ENCODE data around the gene ALK. TPM values are rescaled to one million over a fixed set of nuclear protein-coding genes. Genes with fewer than 3 reads are reported as not detected.
A peak's percentile ranks its signal among the peaks of the same experiment; 100 is the strongest.

The ALK gene
- polyA plus RNA-seq, 1 of the 3 experiments (the other 2 are of a cell fraction): 0.30 TPM

DNA sequence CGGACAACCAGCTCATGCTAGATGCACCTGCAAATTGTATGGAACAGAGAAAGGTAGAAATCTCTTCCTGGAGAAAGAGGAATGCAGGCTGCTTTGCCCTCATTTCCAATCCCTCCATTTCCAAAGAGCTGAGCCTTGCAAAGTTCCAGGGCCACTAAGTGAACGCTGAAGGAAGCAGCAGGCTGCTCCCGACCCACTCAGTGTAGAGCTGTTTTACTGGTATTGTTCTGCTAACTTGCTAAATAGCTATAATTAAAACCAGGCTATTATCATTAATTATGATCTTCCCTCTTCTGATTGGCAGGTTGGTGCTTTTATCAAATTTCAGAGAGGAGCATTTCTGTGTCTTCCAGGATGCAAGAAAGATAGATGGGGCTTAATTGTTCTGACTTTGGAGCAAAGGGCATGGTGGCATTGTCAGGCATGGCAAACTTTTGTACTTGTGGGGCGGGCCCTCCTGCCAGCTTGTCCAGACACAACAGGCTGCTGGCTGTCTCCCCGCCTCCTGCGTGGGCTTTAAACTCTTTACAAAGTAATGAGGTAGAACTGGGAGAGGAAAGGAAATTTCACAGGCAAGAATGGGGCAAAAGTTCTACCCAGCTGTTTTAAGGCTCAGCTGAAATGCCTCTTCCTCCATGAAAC lies 40.2 kb downstream of the ALK start:
- 26% methylated on average over 6 of the region's 6 CpGs for WGBS (ENCODE audit: low lambda C conversion rate)
- Histone ChIP-seq H3K4me3 (ENCODE audit: low read depth in 2 of 2, low read length in 1 of 2) (no peak overlapping the region), H2AFZ (ENCODE audit: low read depth) (no peak overlapping the region), H3K9me3 (no peaks in the 10 kb centered on the region), H3K36me3 (replicated peaks in 1 of 2; ENCODE audit: control insufficient read depth in 1 of 2, insufficient read depth in 2 of 2, low read length in 1 of 2) (peaks cover 0 to 5% of the 10 kb centered on the region in 2 experiments), H3K9me2 (no peaks in the 10 kb centered on the region), H3K4me2 (no peak overlapping the region), H3K4me1 (ENCODE audit: control insufficient read depth in 1 of 2, insufficient read depth in 2 of 2, low read depth in 1 of 2, low read length in 1 of 2) (peaks cover 0 to 36% of the 10 kb centered on the region in 2 experiments; a peak in 2 of 4 replicates), H4K20me1 (ENCODE audit: insufficient read depth) (peaks cover 2% of the 10 kb centered on the region; the same call in 1 of the 2 replicates), H3K27ac (ENCODE audit: low read depth in 2 of 2, low read length in 1 of 2) (peak overlapping the region in 1 of 2 experiments; percentile 56; a peak in 1 of 4 replicates), H3K9ac (no peak overlapping the region), H3K79me2 (ENCODE audit: insufficient read depth) (no peaks in the 10 kb centered on the region), H3F3A (replicated peaks; ENCODE audit: insufficient read depth) (no peaks in the 10 kb centered on the region), H3K27me3 (ENCODE audit: insufficient read depth) (no peaks in the 10 kb centered on the region)
- 0 out of 4 replicates have a peak, but pooled peaks of 1 of the 2 experiments have one; percentile 35 for TF ChIP-seq EP300 (IDR thresholded peaks at IDR 0.05; ENCODE audit: borderline replicate concordance in 1 of 2, low read depth in 1 of 2, low read length in 1 of 2)
- TF ChIP-seq GATA2 (CRISPR knock-in tag; IDR thresholded peaks at IDR 0.05): peak; percentile 45; the same call in 1 of the 2 replicates
- TF ChIP-seq MEF2A (IDR thresholded peaks at IDR 0.05; ENCODE audit: borderline replicate concordance, low read depth): no peak
- TF ChIP-seq MXI1 (IDR thresholded peaks at IDR 0.05; ENCODE audit: low read depth, low read length): peak; percentile 64; the same call in 1 of the 2 replicates
- ChIA-PET POLR2A (no interaction called here), CTCF (interaction anchor here (0.6 to 4.7 kb wide), 8 partner anchors 10 to 922 kb away, joined by 3 to 24 read pairs (median 3); no protein-coding TSS in a partner anchor)
- peak; percentile 17 for DNase-seq

DNA sequence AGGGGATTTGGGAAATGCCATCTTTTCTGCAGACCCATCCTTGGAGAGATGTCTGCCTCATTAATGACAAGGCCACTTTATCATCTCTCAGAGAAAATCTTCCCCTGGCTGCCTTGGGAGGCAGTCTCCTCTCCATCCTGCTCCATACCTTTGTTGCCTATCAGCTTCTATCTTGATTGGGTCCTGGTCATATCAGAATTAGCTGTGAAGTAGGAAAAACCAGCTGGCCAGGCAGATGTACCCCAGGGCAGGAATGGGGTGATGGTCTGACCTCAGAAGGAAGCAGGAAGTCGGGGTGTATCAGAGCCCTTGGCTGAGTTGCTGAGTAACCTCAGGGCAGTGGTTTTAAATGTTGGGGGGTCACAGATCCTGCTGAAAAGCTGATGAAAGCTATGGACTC lies 41.3 kb downstream of the ALK start:
- Histone ChIP-seq H3K27ac (ENCODE audit: low read depth in 2 of 2, low read length in 1 of 2) (peak overlapping the region in 1 of 2 experiments; percentile 31; a peak in 1 of 4 replicates), H3K9me3 (no peaks in the 10 kb centered on the region), H3K4me3 (ENCODE audit: low read depth in 2 of 2, low read length in 1 of 2) (no peak overlapping the region), H3K36me3 (replicated peaks in 1 of 2; ENCODE audit: control insufficient read depth in 1 of 2, insufficient read depth in 2 of 2, low read length in 1 of 2) (peaks cover 0 to 5% of the 10 kb centered on the region in 2 experiments), H3K4me2 (no peak overlapping the region), H3F3A (replicated peaks; ENCODE audit: insufficient read depth) (no peaks in the 10 kb centered on the region), H4K20me1 (ENCODE audit: insufficient read depth) (peaks cover 2% of the 10 kb centered on the region; the same call in 1 of the 2 replicates), H3K4me1 (ENCODE audit: control insufficient read depth in 1 of 2, insufficient read depth in 2 of 2, low read depth in 1 of 2, low read length in 1 of 2) (peaks cover 0 to 36% of the 10 kb centered on the region in 2 experiments; a peak in 2 of 4 replicates), H2AFZ (ENCODE audit: low read depth) (no peak overlapping the region), H3K9ac (no peak overlapping the region), H3K79me2 (ENCODE audit: insufficient read depth) (no peaks in the 10 kb centered on the region), H3K9me2 (no peaks in the 10 kb centered on the region), H3K27me3 (ENCODE audit: insufficient read depth) (no peaks in the 10 kb centered on the region)
- ChIA-PET POLR2A (no interaction called here), CTCF (interaction anchor here (0.9 to 4.7 kb wide), 6 partner anchors 12 to 584 kb away, joined by 3 to 24 read pairs (median 3); no protein-coding TSS in a partner anchor)
- DNase-seq: peak; percentile 17
- no peak for TF ChIP-seq EZH2phosphoT487 (IDR thresholded peaks at IDR 0.05; ENCODE audit: borderline replicate concordance, low read depth)
- TF ChIP-seq, protein P1, sequence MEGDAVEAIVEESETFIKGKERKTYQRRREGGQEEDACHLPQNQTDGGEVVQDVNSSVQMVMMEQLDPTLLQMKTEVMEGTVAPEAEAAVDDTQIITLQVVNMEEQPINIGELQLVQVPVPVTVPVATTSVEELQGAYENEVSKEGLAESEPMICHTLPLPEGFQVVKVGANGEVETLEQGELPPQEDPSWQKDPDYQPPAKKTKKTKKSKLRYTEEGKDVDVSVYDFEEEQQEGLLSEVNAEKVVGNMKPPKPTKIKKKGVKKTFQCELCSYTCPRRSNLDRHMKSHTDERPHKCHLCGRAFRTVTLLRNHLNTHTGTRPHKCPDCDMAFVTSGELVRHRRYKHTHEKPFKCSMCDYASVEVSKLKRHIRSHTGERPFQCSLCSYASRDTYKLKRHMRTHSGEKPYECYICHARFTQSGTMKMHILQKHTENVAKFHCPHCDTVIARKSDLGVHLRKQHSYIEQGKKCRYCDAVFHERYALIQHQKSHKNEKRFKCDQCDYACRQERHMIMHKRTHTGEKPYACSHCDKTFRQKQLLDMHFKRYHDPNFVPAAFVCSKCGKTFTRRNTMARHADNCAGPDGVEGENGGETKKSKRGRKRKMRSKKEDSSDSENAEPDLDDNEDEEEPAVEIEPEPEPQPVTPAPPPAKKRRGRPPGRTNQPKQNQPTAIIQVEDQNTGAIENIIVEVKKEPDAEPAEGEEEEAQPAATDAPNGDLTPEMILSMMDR (IDR thresholded peaks at IDR 0.05): no peak
- no peak for TF ChIP-seq GABPA (IDR thresholded peaks at IDR 0.05; ENCODE audit: low read depth)
- no peak for TF ChIP-seq TCF12 (IDR thresholded peaks at IDR 0.05)
- no peak for TF ChIP-seq NFIC (IDR thresholded peaks at IDR 0.05; ENCODE audit: borderline replicate concordance)
- TF ChIP-seq FOXJ3 (CRISPR knock-in tag; IDR thresholded peaks at IDR 0.05): 0 out of 2 replicates have a peak, but pooled peaks have one; percentile 20
- TF ChIP-seq, protein P2, sequence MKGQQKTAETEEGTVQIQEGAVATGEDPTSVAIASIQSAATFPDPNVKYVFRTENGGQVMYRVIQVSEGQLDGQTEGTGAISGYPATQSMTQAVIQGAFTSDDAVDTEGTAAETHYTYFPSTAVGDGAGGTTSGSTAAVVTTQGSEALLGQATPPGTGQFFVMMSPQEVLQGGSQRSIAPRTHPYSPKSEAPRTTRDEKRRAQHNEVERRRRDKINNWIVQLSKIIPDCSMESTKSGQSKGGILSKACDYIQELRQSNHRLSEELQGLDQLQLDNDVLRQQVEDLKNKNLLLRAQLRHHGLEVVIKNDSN (IDR thresholded peaks at IDR 0.05; ENCODE audit: borderline replicate concordance, low read depth): no peak
- TF ChIP-seq, protein P3, sequence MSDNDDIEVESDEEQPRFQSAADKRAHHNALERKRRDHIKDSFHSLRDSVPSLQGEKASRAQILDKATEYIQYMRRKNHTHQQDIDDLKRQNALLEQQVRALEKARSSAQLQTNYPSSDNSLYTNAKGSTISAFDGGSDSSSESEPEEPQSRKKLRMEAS (IDR thresholded peaks at IDR 0.05; ENCODE audit: low read depth): no peak
- TF ChIP-seq RXRA (IDR thresholded peaks at IDR 0.05; ENCODE audit: borderline replicate concordance, low read depth): no peak
- TF ChIP-seq JUND (IDR thresholded peaks at IDR 0.05): no peak
- no peak for TF ChIP-seq YY1 (IDR thresholded peaks at IDR 0.05; ENCODE audit: low read depth)
- no peak for TF ChIP-seq TAF1 (IDR thresholded peaks at IDR 0.05; ENCODE audit: borderline replicate concordance, low read depth, low read length)
- TF ChIP-seq POLR2AphosphoS5 (IDR thresholded peaks at IDR 0.05; ENCODE audit: low read depth, low read length): no peak
- TF ChIP-seq RAD21 (IDR thresholded peaks at IDR 0.05; ENCODE audit: low read length): no peak
- no peak for TF ChIP-seq SMC3 (IDR thresholded peaks at IDR 0.05; ENCODE audit: low read depth, low read length)
- peak; percentile 69 for TF ChIP-seq GATA2 (CRISPR knock-in tag; IDR thresholded peaks at IDR 0.05)
- 15% methylated on average over 1 of the region's 1 CpG for WGBS (ENCODE audit: low lambda C conversion rate)
